Astrocyte (in vitro differentiated cells and primary cell): ENCODE results near the gene PARD3B. TPM values are rescaled to one million over a fixed set of nuclear protein-coding genes. Genes with fewer than 3 reads are reported as not detected.

Experiments used
- DNase-seq: peaks from one replicate; pipeline ENCODE4 v3.0.0-alpha.2; 2010; ENCODE audit warnings: low read depth
- FAIRE-seq: peaks from 2 replicates; lab custom pipeline; 2011; peaks lifted over from hg19 to GRCh38; lab: Jason Lieb, UNC
- H2AFZ ChIP-seq: 2 replicates; pipeline ENCODE4 v1.6.0; 2012; ENCODE audit warnings: low read depth, low read length, inconsistent platforms
- H3K27ac ChIP-seq: 2 replicates; pipeline ENCODE4 v1.5.1; 2011; ENCODE audit warnings: low read depth, low read length, inconsistent platforms
- H3K27me3 ChIP-seq: 2 replicates; pipeline ENCODE4 v1.6.0; 2011; ENCODE audit warnings: low read length, inconsistent platforms; ENCODE audit not compliant: insufficient read depth
- H3K36me3 ChIP-seq: 2 replicates; pipeline ENCODE4 v1.5.1; 2011; ENCODE audit warnings: low read length, inconsistent platforms; ENCODE audit not compliant: insufficient read depth
- H3K4me1 ChIP-seq: 2 replicates; pipeline ENCODE4 v1.5.1; 2011; ENCODE audit warnings: low read length, inconsistent platforms; ENCODE audit not compliant: insufficient read depth
- H3K4me2 ChIP-seq: 2 replicates; pipeline ENCODE4 v1.6.0; 2012; ENCODE audit warnings: low read length, inconsistent platforms
- H3K4me3 ChIP-seq: 2 replicates; pipeline ENCODE4 v1.5.1; 2011; ENCODE audit warnings: low read depth, mild to moderate bottlenecking, low read length, inconsistent platforms; ENCODE audit not compliant: insufficient read depth
- H3K79me2 ChIP-seq: 2 replicates; pipeline ENCODE4 v1.6.0; 2012; ENCODE audit warnings: mild to moderate bottlenecking, low read length, inconsistent platforms; ENCODE audit not compliant: insufficient read depth
- H3K9ac ChIP-seq: 2 replicates; pipeline ENCODE4 v1.6.0; 2012; ENCODE audit warnings: mild to moderate bottlenecking, low read length, inconsistent platforms
- H3K9me3 ChIP-seq: 2 replicates; pipeline ENCODE4 v1.5.1; 2012; ENCODE audit warnings: low read depth, mild to moderate bottlenecking, low read length, inconsistent platforms; ENCODE audit not compliant: insufficient read depth
- H4K20me1 ChIP-seq: 2 replicates; pipeline ENCODE4 v1.6.0; 2012; ENCODE audit warnings: low read length, inconsistent platforms; ENCODE audit not compliant: insufficient read depth
- H3K27ac Mint-ChIP-seq: one replicate; pipeline ENCODE4 v1.8.0; 2021; ENCODE audit warnings: mild to moderate bottlenecking, mixed read lengths; ENCODE audit not compliant: unreplicated experiment
- H3K27me3 Mint-ChIP-seq: one replicate; pipeline ENCODE4 v1.8.0; 2021; ENCODE audit warnings: low read depth, mixed read lengths; ENCODE audit not compliant: unreplicated experiment
- H3K36me3 Mint-ChIP-seq: one replicate; pipeline ENCODE4 v1.8.0; 2021; ENCODE audit warnings: low read depth, mixed read lengths; ENCODE audit not compliant: unreplicated experiment
- H3K4me1 Mint-ChIP-seq: one replicate; pipeline ENCODE4 v1.8.0; 2021; ENCODE audit warnings: low read depth, mixed read lengths; ENCODE audit not compliant: unreplicated experiment
- H3K4me3 Mint-ChIP-seq: one replicate; pipeline ENCODE4 v1.8.0; 2021; ENCODE audit warnings: mild to moderate bottlenecking, moderate library complexity, mixed read lengths; ENCODE audit not compliant: unreplicated experiment
- H3K9me3 Mint-ChIP-seq: one replicate; pipeline ENCODE4 v1.8.0; 2021; ENCODE audit warnings: mild to moderate bottlenecking, mixed read lengths; ENCODE audit not compliant: unreplicated experiment
- EZH2 ChIP-seq: IDR thresholded peaks from 2 replicates; pipeline ENCODE4 v1.6.1; 2012; ENCODE audit warnings: mild to moderate bottlenecking, low read length, inconsistent platforms; ENCODE audit not compliant: insufficient read depth
- total RNA-seq: library from RNA; stranded (reverse); gene quantifications from 2 replicates; pipeline ENCODE4 v1.2.1, GENCODE V29; 2021
- TF ChIP-seq, protein P1 (sequence below): IDR thresholded peaks from 2 replicates; pipeline ENCODE4 v1.5.1; 2011; ENCODE audit warnings: low read depth, mild to moderate bottlenecking, inconsistent platforms, low read length, moderate library complexity; ENCODE audit not compliant: insufficient read depth

The PARD3B gene
- total RNA-seq, 1 donor from 2014 or later, result 6.5 TPM

GRCh38 chr2:204824751-204825453 lies 279.6 kb downstream of the PARD3B start:
- no peaks in the 10 kb centered on the region for H3K36me3 Mint-ChIP-seq

GRCh38 chr2:204825681-204826080 lies 280.4 kb downstream of the PARD3B start:
- H3K79me2 ChIP-seq, result no peaks in the 10 kb centered on the region
- no peaks in the 10 kb centered on the region for H3K36me3 Mint-ChIP-seq
- no peaks in the 10 kb centered on the region for H3K27me3 Mint-ChIP-seq
- no peak overlapping the region for H3K27ac ChIP-seq
- FAIRE-seq, result no peak
- no peak overlapping the region for H3K4me3 Mint-ChIP-seq
- no peaks in the 10 kb centered on the region for H4K20me1 ChIP-seq
- no peaks in the 10 kb centered on the region for H3K4me1 Mint-ChIP-seq
- no peak overlapping the region for H3K4me2 ChIP-seq
- H3K9ac ChIP-seq, result no peak overlapping the region
- no peak for DNase-seq
- H3K9me3 Mint-ChIP-seq, result peaks cover 7% of the 10 kb centered on the region
- no peak overlapping the region for H3K27ac Mint-ChIP-seq
- H3K9me3 ChIP-seq, result no peaks in the 10 kb centered on the region
- no peaks in the 10 kb centered on the region for H3K36me3 ChIP-seq
- H2AFZ ChIP-seq, result no peak overlapping the region
- no peaks in the 10 kb centered on the region for H3K27me3 ChIP-seq
- no peak overlapping the region for H3K4me3 ChIP-seq
- TF ChIP-seq, protein P1, sequence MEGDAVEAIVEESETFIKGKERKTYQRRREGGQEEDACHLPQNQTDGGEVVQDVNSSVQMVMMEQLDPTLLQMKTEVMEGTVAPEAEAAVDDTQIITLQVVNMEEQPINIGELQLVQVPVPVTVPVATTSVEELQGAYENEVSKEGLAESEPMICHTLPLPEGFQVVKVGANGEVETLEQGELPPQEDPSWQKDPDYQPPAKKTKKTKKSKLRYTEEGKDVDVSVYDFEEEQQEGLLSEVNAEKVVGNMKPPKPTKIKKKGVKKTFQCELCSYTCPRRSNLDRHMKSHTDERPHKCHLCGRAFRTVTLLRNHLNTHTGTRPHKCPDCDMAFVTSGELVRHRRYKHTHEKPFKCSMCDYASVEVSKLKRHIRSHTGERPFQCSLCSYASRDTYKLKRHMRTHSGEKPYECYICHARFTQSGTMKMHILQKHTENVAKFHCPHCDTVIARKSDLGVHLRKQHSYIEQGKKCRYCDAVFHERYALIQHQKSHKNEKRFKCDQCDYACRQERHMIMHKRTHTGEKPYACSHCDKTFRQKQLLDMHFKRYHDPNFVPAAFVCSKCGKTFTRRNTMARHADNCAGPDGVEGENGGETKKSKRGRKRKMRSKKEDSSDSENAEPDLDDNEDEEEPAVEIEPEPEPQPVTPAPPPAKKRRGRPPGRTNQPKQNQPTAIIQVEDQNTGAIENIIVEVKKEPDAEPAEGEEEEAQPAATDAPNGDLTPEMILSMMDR, result no peak
- TF ChIP-seq EZH2, result no peak
- peaks cover 4% of the 10 kb centered on the region for H3K4me1 ChIP-seq

More at GRCh38 chr2:204824751-204825453, 279.6 kb downstream of the PARD3B start:
- H3K9ac ChIP-seq, result no peak overlapping the region
- H3K36me3 ChIP-seq, result no peaks in the 10 kb centered on the region
- H3K27ac Mint-ChIP-seq, result no peak overlapping the region
- H4K20me1 ChIP-seq, result no peaks in the 10 kb centered on the region
- DNase-seq (no peak), FAIRE-seq (no peak)
- TF ChIP-seq, protein P1, result no peak
- no peak for TF ChIP-seq EZH2
- no peak overlapping the region for H3K4me3 ChIP-seq
- H3K9me3 ChIP-seq, result no peaks in the 10 kb centered on the region
- H3K4me3 Mint-ChIP-seq, result no peak overlapping the region
- H3K9me3 Mint-ChIP-seq, result peaks cover 7% of the 10 kb centered on the region
- H2AFZ ChIP-seq, result no peak overlapping the region
- H3K4me2 ChIP-seq, result no peak overlapping the region
- H3K27me3 ChIP-seq, result no peaks in the 10 kb centered on the region
- H3K79me2 ChIP-seq, result no peaks in the 10 kb centered on the region
- H3K27ac ChIP-seq, result no peak overlapping the region
- H3K4me1 Mint-ChIP-seq, result no peaks in the 10 kb centered on the region
- H3K27me3 Mint-ChIP-seq, result no peaks in the 10 kb centered on the region
- H3K4me1 ChIP-seq, result peaks cover 4% of the 10 kb centered on the region
